BJ (cell line): ENCODE results near the gene IL1RL2. TPM values are rescaled to one million over a fixed set of nuclear protein-coding genes. Genes with fewer than 3 reads are reported as not detected.

Experiments
- CTCF ChIA-PET: fragments of 350-600 bp; formaldehyde crosslinking; extraction: SDS; loops from one replicate; lab custom pipeline; 2021; ENCODE audit warnings: antibody characterized with exemption, inconsistent platforms; lab: Yijun Ruan, JAX
- POLR2A ChIA-PET: fragments of 300-600 bp; sonication (Branson Sonifier 250); formaldehyde crosslinking; extraction: SDS; loops from one replicate; lab custom pipeline; 2021; ENCODE audit warnings: antibody characterized with exemption; lab: Charles Lee
- DNase-seq: peaks from one replicate; pipeline ENCODE4 v3.0.0-alpha.2; 2011; ENCODE audit warnings: low read depth
- H3K27me3 ChIP-seq: 2 replicates; pipeline ENCODE4 v1.6.0; 2011; ENCODE audit warnings: low read length; ENCODE audit not compliant: control insufficient read depth, insufficient read depth
- H3K36me3 ChIP-seq: 2 replicates; pipeline ENCODE4 v1.5.1; 2011; ENCODE audit warnings: low read length; ENCODE audit not compliant: control insufficient read depth, insufficient read depth
- H3K4me3 ChIP-seq: 2 replicates; pipeline ENCODE4 v1.5.1; 2011; ENCODE audit warnings: low read depth, mild to moderate bottlenecking, control low read depth, low read length
- polyA plus RNA-seq: library from polyadenylated mRNA; depleted of rRNA; stranded (reverse); fragments of >200 nt; gene quantifications from 2 replicates; pipeline ENCODE4 v1.2.3, GENCODE V29; 2011
- TF ChIP-seq, protein P1 (sequence below): IDR thresholded peaks from 2 replicates; pipeline ENCODE4 v1.5.1; 2011; ENCODE audit warnings: low read depth, mild to moderate bottlenecking, control low read depth, inconsistent platforms, low read length, moderate library complexity; ENCODE audit not compliant: insufficient read depth

The IL1RL2 gene
- polyA plus RNA-seq, 1 experiment = 0.09 TPM

DNA sequence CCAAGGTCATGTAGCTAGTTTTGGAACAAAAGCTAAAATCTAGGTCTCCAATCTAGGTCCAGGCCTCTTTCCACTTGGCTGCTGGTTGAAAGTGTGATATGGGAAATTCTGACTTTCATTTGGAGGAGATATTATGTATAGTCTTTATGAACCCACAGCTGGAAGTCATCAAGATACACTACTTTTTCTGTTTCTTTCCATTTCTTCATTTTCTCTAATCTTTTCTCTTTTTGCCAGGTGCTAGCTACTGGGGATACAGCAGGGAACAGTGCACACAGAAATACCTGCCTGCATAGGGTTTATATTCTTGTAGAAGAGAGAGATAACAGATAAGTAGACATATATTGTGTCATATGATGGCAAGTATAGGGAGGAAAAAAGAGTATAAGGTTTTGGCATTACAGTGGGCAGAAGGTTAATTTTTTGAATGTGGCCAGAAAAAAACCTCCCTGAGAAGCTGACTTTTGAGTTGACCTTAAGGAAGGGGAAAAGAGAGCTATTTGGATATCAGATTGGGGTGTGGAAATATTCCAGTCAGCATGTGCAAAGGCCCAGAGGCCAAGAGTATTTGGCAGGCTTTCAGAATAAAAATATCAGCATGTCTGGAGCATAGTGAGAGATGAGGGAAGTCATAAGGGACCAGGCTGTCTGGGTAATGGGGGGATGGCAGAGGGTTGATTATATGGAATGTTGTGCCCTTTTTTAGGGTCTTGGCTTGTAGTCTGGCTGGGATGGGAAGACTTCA lies 28.6 kb upstream of the IL1RL2 start:
- Histone ChIP-seq H3K4me3 (no peak overlapping the region), H3K27me3 (no peaks in the 10 kb centered on the region), H3K36me3 (peaks cover 24% of the 10 kb centered on the region)
- ChIA-PET POLR2A (interaction anchor here (0.6 kb wide), 1 partner anchor 100 kb away, joined by 3 read pairs; no protein-coding TSS in a partner anchor), CTCF (interaction anchor here (1.4 to 3.0 kb wide), 3 partner anchors 8 to 130 kb away, joined by 3 to 17 read pairs (median 5); no protein-coding TSS in a partner anchor)
- TF ChIP-seq, protein P1, sequence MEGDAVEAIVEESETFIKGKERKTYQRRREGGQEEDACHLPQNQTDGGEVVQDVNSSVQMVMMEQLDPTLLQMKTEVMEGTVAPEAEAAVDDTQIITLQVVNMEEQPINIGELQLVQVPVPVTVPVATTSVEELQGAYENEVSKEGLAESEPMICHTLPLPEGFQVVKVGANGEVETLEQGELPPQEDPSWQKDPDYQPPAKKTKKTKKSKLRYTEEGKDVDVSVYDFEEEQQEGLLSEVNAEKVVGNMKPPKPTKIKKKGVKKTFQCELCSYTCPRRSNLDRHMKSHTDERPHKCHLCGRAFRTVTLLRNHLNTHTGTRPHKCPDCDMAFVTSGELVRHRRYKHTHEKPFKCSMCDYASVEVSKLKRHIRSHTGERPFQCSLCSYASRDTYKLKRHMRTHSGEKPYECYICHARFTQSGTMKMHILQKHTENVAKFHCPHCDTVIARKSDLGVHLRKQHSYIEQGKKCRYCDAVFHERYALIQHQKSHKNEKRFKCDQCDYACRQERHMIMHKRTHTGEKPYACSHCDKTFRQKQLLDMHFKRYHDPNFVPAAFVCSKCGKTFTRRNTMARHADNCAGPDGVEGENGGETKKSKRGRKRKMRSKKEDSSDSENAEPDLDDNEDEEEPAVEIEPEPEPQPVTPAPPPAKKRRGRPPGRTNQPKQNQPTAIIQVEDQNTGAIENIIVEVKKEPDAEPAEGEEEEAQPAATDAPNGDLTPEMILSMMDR = no peak
- no peak for DNase-seq

DNA sequence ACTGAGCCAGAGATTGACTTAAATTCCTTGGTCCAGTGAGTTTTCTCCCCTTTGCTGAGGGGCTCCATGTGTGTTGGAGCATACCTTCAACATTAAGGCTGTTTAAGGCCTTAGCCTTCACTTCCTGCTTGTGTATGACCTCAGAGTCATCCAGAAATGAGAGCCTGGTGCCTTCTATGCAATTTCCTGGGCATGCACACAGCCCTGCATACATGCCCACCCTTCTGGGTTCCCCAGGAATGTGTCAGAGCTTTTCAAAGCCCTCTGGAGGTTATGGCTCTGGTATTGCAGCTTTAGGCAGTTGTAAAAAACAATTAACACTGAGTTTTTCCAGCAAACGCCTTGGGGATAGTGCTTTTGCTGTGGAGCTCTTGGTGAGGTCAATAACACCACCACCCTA lies 27.5 kb upstream of the IL1RL2 start:
- CTCF ChIA-PET = interaction anchor here (0.7 to 1.6 kb wide), 5 partner anchors 9 to 139 kb away, joined by 3 to 6 read pairs (median 5); no protein-coding TSS in a partner anchor
- Histone ChIP-seq H3K4me3 (no peak overlapping the region), H3K36me3 (peaks cover 21% of the 10 kb centered on the region), H3K27me3 (no peaks in the 10 kb centered on the region)
- TF ChIP-seq, protein P1 = no peak
- POLR2A ChIA-PET = no interaction called here
- DNase-seq = no peak

DNA sequence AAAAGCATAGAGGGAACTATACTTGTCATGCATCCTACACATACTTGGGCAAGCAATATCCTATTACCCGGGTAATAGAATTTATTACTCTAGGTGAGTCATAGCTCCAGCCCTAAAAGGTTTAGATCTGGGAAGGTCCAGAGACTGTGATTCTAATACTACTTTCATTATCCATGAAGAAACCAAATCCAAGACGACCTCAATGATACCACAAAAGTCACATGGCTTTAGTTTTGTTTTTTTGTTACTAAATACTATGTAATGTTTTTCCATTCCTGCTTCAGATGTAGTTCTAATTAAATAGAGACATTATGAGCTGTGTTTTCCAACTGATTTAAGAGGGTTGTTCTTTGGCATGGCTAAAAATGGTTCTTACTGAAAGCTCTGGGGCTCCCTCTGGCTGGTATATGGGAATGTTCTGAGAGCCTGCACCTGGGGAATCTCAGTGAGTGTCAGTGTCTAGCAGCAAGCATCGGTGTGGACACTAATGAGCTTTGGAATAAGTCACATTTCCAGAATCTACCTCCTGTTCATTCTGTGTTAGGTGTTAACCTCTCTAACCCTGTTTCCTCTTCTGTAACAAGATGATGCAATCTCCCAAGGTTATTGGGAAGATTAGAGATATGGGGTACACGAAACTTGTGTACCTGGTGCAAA lies 20.5 kb upstream of the IL1RL2 start:
- DNase-seq = peak; percentile 76
- ChIA-PET CTCF (interaction anchor here (0.7 to 4.4 kb wide), 22 partner anchors 10 to 282 kb away, joined by 3 to 38 read pairs (median 5); partner anchors contain the start of gene IL1R1), POLR2A (interaction anchor here (0.5 kb wide), 1 partner anchor 132 kb away, joined by 4 read pairs; no protein-coding TSS in a partner anchor)
- TF ChIP-seq, protein P1 = peak; percentile 70
- Histone ChIP-seq H3K36me3 (peaks cover 4% of the 10 kb centered on the region), H3K4me3 (no peak overlapping the region), H3K27me3 (no peaks in the 10 kb centered on the region)

DNA sequence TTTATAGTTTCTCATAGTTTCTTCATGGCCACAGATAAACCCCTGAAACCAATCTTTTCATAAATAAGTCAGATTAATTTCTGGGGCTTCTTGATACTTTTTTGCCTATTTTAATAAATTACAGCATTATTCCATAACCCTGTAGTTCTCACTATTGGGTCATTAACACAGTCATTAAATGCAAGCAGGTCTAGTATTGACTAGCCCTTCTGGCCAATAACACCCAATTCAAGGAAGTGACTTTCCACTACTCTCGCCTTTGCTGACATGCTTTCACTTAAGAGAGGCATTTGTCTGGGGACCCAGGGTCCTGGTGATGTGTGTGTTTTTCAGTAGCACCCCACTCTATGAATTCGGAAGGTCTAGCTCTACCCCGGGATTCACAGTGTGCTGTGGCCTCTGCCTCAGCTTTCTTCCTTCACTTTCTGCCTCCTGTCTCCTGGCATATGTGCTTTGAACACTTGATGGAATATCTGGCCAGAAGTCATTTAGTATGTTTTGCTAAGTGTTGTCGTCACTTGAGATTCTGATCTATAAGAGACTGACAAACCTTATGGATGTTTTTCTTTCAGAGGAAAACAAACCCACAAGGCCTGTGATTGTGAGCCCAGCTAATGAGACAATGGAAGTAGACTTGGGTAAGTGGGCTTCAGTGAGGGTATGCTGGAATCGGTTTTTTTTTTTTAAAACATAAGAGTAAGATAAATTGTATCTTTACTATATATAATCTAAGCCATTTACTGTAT lies 18.6 kb upstream of the IL1RL2 start:
- no peak for DNase-seq
- peaks cover 6% of the 10 kb centered on the region for H3K36me3 ChIP-seq
- POLR2A ChIA-PET = no interaction called here

More for the DNA sequence above, 18.6 kb upstream of the IL1RL2 start:
- H3K4me3 ChIP-seq = no peak overlapping the region
- TF ChIP-seq, protein P1 = no peak
- H3K27me3 ChIP-seq = no peaks in the 10 kb centered on the region
- CTCF ChIA-PET = interaction anchor here (1.0 kb wide), 1 partner anchor 162 kb away, joined by 3 read pairs; no protein-coding TSS in a partner anchor
